ENCODE measurements around the gene SPATA31C1.

Gene SPATA31C1

GRCh38 chr9:87944096-87944495, 26.3 kb downstream of the SPATA31C1 start:
- no peak for DNase-seq

DNA sequence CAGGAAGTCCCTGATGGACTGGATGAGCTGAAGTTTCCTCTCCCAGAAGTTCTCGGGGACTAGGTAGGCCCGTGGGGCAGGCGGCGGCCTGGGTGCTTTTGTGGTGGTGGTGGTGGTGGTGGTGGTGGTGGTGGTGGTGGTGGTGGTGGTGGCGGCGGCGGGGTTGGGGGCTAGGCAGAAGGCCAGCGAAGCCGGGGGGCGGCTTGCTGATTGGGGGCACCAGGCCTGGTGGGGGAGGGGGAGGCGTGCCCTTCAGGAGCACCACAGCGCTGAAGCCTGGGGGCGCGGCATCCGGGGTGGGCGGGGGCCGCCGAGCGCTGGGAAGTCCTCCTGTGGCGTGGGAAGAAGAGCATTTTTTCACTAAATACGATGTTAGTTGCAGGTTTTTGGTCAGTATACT, 26.9 kb downstream of the SPATA31C1 start:
- no peak for DNase-seq

- no peak for DNase-seq
Observed at GRCh38 chr9:87950296-87950695, 32.5 kb downstream of the SPATA31C1 start.

- no peak for DNase-seq
Observed at GRCh38 chr9:87950765-87951488, 33.2 kb downstream of the SPATA31C1 start.

- DNase-seq = no peak
Observed at GRCh38 chr9:87954230-87954629, 36.5 kb downstream of the SPATA31C1 start.

GRCh38 chr9:87957839-87958238, 40.1 kb downstream of the SPATA31C1 start:
- DNase-seq = no peak

- no peak for DNase-seq
Observed at GRCh38 chr9:87958591-87958990, 40.8 kb downstream of the SPATA31C1 start.

DNA sequence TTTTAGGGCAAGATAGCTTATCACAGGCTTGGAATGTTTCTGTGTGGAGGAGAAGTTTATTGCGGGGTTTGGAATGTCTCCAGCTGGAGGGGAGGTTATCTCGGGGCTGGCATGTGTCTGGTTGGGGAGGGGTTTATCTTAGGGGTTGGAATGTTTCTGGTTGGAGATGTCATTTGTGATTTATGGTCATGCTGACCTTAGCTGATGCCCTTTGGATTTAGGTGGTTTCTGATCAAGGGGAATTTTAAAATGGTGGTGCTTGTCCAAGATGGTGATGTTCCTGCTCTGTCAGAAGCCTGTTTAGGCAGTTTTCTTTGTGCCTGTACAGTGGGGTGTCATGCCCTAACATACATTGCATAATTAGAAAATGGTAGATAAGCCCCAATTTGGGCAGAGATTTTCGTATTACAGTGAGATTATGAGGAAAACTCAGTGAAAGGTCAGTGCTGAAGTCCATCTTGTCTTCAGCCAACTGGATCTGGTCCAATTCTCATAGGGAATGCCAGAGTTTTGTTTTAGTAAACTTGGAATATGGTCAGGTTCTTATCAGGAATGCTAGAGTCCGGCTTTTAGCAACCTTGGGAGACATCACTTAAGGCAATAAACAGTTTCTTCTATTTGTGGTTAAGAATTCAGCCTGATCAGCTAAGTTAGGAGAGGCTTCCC, 42.3 kb downstream of the SPATA31C1 start:
- no peak for DNase-seq

- DNase-seq = no peak
Observed at GRCh38 chr9:87963770-87964169, 46.0 kb downstream of the SPATA31C1 start.

- no peak for DNase-seq
Observed at GRCh38 chr9:87964826-87965225, 47.1 kb downstream of the SPATA31C1 start.

DNA sequence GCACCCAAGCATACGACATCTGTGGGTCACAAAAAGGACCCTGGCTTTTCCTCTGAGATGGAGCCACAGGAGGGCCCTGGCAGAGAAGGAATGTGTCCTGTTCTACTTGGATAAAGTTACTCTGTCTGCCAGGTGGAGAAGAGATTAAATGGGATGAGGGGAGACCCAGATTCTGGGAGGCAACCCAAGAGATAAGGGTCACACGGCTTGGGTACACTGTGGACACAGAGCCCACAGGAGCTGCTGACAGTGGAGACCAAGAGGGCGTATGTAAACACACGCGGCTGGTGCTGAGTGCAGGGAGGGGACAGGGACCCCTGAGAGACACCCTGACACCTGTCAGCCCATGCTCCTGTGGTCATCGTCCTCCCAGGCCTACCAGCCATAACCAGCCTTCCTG, 50.4 kb downstream of the SPATA31C1 start:
- no peak for DNase-seq

DNA sequence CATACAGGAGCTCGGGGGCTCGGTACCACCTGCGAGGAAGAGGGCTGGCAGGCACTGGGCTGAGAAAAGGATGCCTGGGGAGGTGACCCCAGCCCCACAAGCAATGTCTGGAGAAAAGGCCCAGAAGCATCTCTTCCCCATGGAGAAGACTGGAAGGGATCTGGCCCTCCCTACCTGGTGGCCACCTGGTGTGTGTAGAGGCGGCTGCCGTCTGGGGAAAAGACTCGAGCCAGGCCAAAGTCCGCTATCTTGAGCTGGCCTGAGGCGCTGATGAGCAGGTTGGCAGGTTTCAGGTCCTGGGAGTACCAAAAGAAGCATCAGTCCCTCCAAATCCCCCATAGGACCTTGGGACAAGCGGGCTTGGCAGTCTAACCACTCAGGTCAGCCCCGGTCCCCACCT, 52.8 kb downstream of the SPATA31C1 start:
- DNase-seq = no peak

GRCh38 chr9:87973122-87973521, 55.4 kb downstream of the SPATA31C1 start:
- DNase-seq = no peak

All from activated CD4-positive, alpha-beta T cell treated with anti-CD3 and anti-CD28 coated beads for 48 hours (primary cell).